A549 treated with dexamethasone at 1 μM for 4 hours (cell line): ENCODE measurements around the gene MCM3. TPM values are rescaled to one million over a fixed set of nuclear protein-coding genes. Genes with fewer than 3 reads are reported as not detected.

Experiments
- total RNA-seq: library from RNA; stranded (reverse); fragments of 200-300 nt; extraction: Qiagen RNA extraction; gene quantifications from 5 replicates; pipeline ENCODE4 v1.2.3, GENCODE V29; 2022

MCM3 gene
- total RNA-seq: 71.9 to 83.1 TPM (median 76.6 TPM) in 5 replicates

GRCh38 chr6:52284460-52285176 lies at the start of gene MCM3:
Gene MCM3 (minus strand): TSS chr6:52284742. CDS start chr6:52284674, 68 bp downstream.

GRCh38 chr6:52244400-52244799 lies 40.1 kb downstream of the MCM3 start, which contains the start of gene IL17F:
Gene IL17F (minus strand): TSS chr6:52244500. CDS start chr6:52244429, 71 bp downstream.

Other genes with a start within 250 kb of the MCM3 start
- gene PKHD1, start 197.1 kb downstream of the MCM3 start, total RNA-seq: not detected in 5 replicates
- not detected in 5 replicates for gene IL17A, start 98.4 kb downstream of the MCM3 start, total RNA-seq
- gene IL17F, start 40.2 kb downstream of the MCM3 start, total RNA-seq: not detected in 5 replicates
- gene PAQR8, start 77.4 kb upstream of the MCM3 start, total RNA-seq: 1.0 to 1.5 TPM (median 1.3 TPM) in 5 replicates
- 8.9 to 11.3 TPM (median 10.9 TPM) in 5 replicates for gene EFHC1, start 135.6 kb upstream of the MCM3 start, total RNA-seq